Hepatocyte (in vitro differentiated cells): ENCODE results near the gene ISYNA1.

Source experiments
- EZH2 ChIP-seq: fragments of 200-600 bp; sonication (generic); IDR thresholded peaks from 2 replicates; pipeline ENCODE4 v1.6.1; 2016; ENCODE audit warnings: antibody characterized with exemption, mild to moderate bottlenecking, borderline replicate concordance
- EZH2phosphoT487 ChIP-seq: fragments of 200-600 bp; sonication (generic); IDR thresholded peaks from one replicate; pipeline ENCODE4 v1.6.1; 2018; ENCODE audit warnings: antibody characterized with exemption, mild to moderate bottlenecking, low read depth, moderate library complexity; ENCODE audit not compliant: unreplicated experiment, severe bottlenecking
- TF ChIP-seq, protein P1 (sequence below): fragments of 200-600 bp; sonication (generic); IDR thresholded peaks from 2 replicates; pipeline ENCODE4 v1.5.1; 2016; ENCODE audit warnings: antibody characterized with exemption, mild to moderate bottlenecking; ENCODE audit not compliant: poor library complexity

DNA sequence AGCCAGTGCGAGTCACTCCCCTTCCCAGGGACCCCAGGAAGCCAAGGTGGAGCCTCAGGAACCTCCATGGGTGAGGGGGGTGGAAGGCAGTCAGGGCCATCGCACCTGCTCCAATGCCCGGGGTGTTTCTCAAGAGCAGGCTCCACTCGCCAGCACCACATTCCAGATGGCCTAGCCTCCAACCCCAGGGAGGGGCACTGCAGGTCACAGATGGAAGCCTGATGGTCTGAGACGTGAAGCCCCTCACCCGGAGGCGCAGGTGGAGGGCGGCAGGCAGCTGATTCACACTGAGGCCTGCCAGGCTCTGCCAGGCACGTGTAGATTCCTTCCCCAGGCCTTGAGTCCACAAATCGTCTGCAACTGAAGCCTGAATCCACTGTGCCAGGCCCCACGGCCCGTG is 23.0 kb upstream of the ISYNA1 start:
- TF ChIP-seq, protein P1, sequence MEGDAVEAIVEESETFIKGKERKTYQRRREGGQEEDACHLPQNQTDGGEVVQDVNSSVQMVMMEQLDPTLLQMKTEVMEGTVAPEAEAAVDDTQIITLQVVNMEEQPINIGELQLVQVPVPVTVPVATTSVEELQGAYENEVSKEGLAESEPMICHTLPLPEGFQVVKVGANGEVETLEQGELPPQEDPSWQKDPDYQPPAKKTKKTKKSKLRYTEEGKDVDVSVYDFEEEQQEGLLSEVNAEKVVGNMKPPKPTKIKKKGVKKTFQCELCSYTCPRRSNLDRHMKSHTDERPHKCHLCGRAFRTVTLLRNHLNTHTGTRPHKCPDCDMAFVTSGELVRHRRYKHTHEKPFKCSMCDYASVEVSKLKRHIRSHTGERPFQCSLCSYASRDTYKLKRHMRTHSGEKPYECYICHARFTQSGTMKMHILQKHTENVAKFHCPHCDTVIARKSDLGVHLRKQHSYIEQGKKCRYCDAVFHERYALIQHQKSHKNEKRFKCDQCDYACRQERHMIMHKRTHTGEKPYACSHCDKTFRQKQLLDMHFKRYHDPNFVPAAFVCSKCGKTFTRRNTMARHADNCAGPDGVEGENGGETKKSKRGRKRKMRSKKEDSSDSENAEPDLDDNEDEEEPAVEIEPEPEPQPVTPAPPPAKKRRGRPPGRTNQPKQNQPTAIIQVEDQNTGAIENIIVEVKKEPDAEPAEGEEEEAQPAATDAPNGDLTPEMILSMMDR, result no peak
- no peak for TF ChIP-seq EZH2
- TF ChIP-seq EZH2phosphoT487, result no peak
